ENCODE results near the gene SPACA9.

GRCh38 chr9:132939169-132939568 is 60.5 kb downstream of the SPACA9 start:
- no peak for TF ChIP-seq GATA2 (IDR thresholded peaks at IDR 0.05; ENCODE audit: low read depth, low read length)
- no peak for TF ChIP-seq GATA3 (IDR thresholded peaks at IDR 0.05; ENCODE audit: low read depth, low read length)
